SU-DHL-6 (cell line): ENCODE data around the gene ANKRD63.

Experiments
- H2AFZ ChIP-seq: fragments of 200-600 bp; sonication (generic); 2 replicates; pipeline ENCODE4 v1.6.1; 2014; ENCODE audit warnings: low read depth, mild to moderate bottlenecking, moderate library complexity, mixed read lengths, antibody characterized with exemption, low read length; ENCODE audit not compliant: severe bottlenecking
- H3F3A ChIP-seq: fragments of 200-600 bp; shearing (Covaris generic); 2 replicates; pipeline ENCODE4 v1.6.0; 2016; ENCODE audit warnings: antibody characterized with exemption, mild to moderate bottlenecking; ENCODE audit not compliant: insufficient read depth
- H3K27ac ChIP-seq: fragments of 200-600 bp; sonication (generic); 2 replicates; pipeline ENCODE4 v1.5.1; 2016; ENCODE audit warnings: low read depth, mild to moderate bottlenecking, low read length, moderate library complexity, mixed read lengths
- H3K27me3 ChIP-seq: fragments of 200-600 bp; sonication (generic), shearing (Covaris generic); 2 replicates; pipeline ENCODE4 v1.6.0; 2014; ENCODE audit warnings: mild to moderate bottlenecking, low read length
- H3K36me3 ChIP-seq: fragments of 200-600 bp; sonication (generic); 2 replicates; pipeline ENCODE4 v1.6.1; 2014; ENCODE audit warnings: mild to moderate bottlenecking, low read length, mixed read lengths
- H3K4me2 ChIP-seq: fragments of 300-600, 200-600 bp; shearing (Covaris generic), sonication (generic); 2 replicates; pipeline ENCODE4 v1.6.0; 2014; ENCODE audit warnings: low read length, low read depth, mild to moderate bottlenecking; ENCODE audit not compliant: poor library complexity, severe bottlenecking
- H3K4me3 ChIP-seq: fragments of 200-600 bp; sonication (generic); 2 replicates; pipeline ENCODE4 v1.5.1; 2014; ENCODE audit warnings: antibody characterized with exemption, low read length, mild to moderate bottlenecking, mixed read lengths; ENCODE audit not compliant: insufficient read depth, poor library complexity, severe bottlenecking
- H3K79me2 ChIP-seq: fragments of 200-600 bp; sonication (generic); 2 replicates; pipeline ENCODE4 v1.6.1; 2014; ENCODE audit warnings: mild to moderate bottlenecking, low read length, moderate library complexity; ENCODE audit not compliant: insufficient read depth
- H3K9ac ChIP-seq: fragments of 200-600 bp; sonication (generic); 2 replicates; pipeline ENCODE4 v1.7.0; 2014; ENCODE audit warnings: mild to moderate bottlenecking, low read length
- H3K9me2 ChIP-seq: fragments of 200-600 bp; sonication (generic); replicated peaks from 2 replicates; pipeline ENCODE4 v1.6.1; 2014; ENCODE audit warnings: low read length; ENCODE audit not compliant: insufficient read depth
- H3K9me3 ChIP-seq: fragments of 200-600 bp; sonication (generic); 2 replicates; pipeline ENCODE4 v1.6.1; 2014; ENCODE audit warnings: low read length, mixed read lengths; ENCODE audit not compliant: insufficient read depth
- H4K20me1 ChIP-seq: fragments of 200-600 bp; sonication (generic); 2 replicates; pipeline ENCODE4 v1.6.1; 2014; ENCODE audit warnings: low read depth, mild to moderate bottlenecking, antibody characterized with exemption, low read length, moderate library complexity, mixed read lengths
- EZH2phosphoT487 ChIP-seq: fragments of 200-600 bp; sonication (generic), shearing (Covaris generic); conservative IDR thresholded peaks from 2 replicates; pipeline ENCODE4 v1.6.1; 2018; ENCODE audit warnings: mild to moderate bottlenecking, antibody characterized with exemption, low read length, moderate library complexity, mixed read lengths
- TF ChIP-seq, protein P1 (sequence below): fragments of 200-600 bp; sonication (generic); IDR thresholded peaks from one replicate; pipeline ENCODE4 v1.5.1; 2017; ENCODE audit warnings: antibody characterized with exemption, mild to moderate bottlenecking, low read length, moderate library complexity; ENCODE audit not compliant: insufficient read depth, poor library complexity, severe bottlenecking

The ANKRD63 gene

DNA sequence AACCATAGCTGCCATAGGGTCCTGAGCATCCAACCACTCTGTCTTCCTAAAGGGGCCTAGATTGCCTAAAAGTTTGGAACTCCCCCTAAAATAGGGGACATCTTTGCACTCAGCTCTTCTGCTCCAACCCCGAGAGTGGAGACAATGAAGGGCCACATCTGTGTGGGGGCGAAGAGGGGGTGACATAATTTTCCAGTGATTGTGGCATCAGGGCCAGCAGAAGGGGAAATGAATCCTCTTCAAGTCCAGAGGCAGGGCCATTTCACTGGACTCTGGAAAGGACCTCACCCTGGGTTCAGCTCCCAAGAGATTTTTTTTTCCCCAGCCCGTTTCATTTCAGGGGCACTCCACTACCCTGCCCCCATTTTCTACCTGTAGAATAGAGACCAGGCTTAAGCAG lies 4.6 kb upstream of the ANKRD63 start:
- Histone ChIP-seq H4K20me1 (no peaks in the 10 kb centered on the region), H2AFZ (no peak overlapping the region), H3K27me3 (no peaks in the 10 kb centered on the region), H3F3A (no peaks in the 10 kb centered on the region), H3K9me2 (no peaks in the 10 kb centered on the region), H3K36me3 (no peaks in the 10 kb centered on the region), H3K9ac (no peak overlapping the region), H3K4me2 (no peak overlapping the region), H3K9me3 (no peaks in the 10 kb centered on the region), H3K79me2 (no peaks in the 10 kb centered on the region), H3K27ac (no peak overlapping the region), H3K4me3 (no peak overlapping the region)
- no peak for TF ChIP-seq EZH2phosphoT487
- TF ChIP-seq, protein P1, sequence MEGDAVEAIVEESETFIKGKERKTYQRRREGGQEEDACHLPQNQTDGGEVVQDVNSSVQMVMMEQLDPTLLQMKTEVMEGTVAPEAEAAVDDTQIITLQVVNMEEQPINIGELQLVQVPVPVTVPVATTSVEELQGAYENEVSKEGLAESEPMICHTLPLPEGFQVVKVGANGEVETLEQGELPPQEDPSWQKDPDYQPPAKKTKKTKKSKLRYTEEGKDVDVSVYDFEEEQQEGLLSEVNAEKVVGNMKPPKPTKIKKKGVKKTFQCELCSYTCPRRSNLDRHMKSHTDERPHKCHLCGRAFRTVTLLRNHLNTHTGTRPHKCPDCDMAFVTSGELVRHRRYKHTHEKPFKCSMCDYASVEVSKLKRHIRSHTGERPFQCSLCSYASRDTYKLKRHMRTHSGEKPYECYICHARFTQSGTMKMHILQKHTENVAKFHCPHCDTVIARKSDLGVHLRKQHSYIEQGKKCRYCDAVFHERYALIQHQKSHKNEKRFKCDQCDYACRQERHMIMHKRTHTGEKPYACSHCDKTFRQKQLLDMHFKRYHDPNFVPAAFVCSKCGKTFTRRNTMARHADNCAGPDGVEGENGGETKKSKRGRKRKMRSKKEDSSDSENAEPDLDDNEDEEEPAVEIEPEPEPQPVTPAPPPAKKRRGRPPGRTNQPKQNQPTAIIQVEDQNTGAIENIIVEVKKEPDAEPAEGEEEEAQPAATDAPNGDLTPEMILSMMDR = no peak

DNA sequence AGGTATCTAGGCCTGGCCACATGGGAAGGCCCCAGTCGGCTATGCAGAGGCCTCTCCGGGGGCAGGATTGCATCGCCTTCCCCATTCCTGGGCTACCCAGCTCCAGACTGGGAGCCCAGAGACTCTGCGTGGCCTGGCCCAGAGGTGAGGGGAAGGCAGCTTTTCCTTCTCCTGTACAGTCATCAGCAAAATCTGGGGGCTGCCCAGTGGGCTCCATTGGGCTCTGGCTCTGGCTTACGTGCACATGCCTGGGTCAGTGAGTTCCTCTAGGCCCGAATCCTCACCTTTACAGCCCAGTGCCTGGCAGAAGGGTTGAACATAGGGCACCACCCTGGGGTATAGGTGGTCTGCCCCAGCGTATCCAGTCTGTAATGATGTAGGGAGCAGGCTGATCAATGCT lies 3.9 kb upstream of the ANKRD63 start:
- Histone ChIP-seq H3K27me3 (no peaks in the 10 kb centered on the region), H3K4me2 (no peak overlapping the region), H3K9me3 (no peaks in the 10 kb centered on the region), H3K79me2 (no peaks in the 10 kb centered on the region), H3K36me3 (no peaks in the 10 kb centered on the region), H2AFZ (no peak overlapping the region), H3K27ac (no peak overlapping the region), H3F3A (no peaks in the 10 kb centered on the region), H3K4me3 (no peak overlapping the region), H4K20me1 (no peaks in the 10 kb centered on the region), H3K9me2 (no peaks in the 10 kb centered on the region), H3K9ac (no peak overlapping the region)
- TF ChIP-seq, protein P1 = no peak
- no peak for TF ChIP-seq EZH2phosphoT487

DNA sequence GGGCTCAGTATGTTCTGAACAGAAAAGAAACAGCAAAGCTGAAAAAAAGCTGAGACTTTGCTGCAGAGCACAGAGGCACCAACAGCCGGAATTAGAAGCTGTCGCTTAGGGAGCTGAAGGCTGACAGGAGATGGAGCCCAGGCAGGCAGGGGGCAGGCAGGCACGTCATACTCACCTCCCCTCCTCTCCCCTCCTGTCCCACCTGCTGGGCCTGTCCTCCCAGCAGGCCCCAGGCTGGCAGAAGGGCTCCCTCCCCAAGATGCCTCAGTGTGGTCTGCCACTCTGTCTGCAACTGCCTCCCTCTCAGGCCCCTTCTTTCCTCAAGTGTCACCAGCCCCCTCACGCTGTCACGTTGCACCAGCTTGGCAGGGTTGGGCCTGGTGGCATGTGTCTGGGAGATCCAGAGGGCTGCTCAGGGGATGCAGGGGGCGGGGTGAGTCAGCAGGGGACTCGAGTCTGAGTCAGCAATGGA lies 3.2 kb upstream of the ANKRD63 start:
- Histone ChIP-seq H3K27ac (no peak overlapping the region), H3K9ac (no peak overlapping the region), H2AFZ (no peak overlapping the region), H3K9me2 (no peaks in the 10 kb centered on the region), H3K4me2 (no peak overlapping the region), H4K20me1 (no peaks in the 10 kb centered on the region), H3K4me3 (no peak overlapping the region), H3K27me3 (no peaks in the 10 kb centered on the region), H3F3A (no peaks in the 10 kb centered on the region), H3K36me3 (no peaks in the 10 kb centered on the region), H3K9me3 (no peaks in the 10 kb centered on the region), H3K79me2 (no peaks in the 10 kb centered on the region)
- no peak for TF ChIP-seq EZH2phosphoT487
- TF ChIP-seq, protein P1 = no peak
